ENCODE results near the gene SORCS3. TPM values are rescaled to one million over a fixed set of nuclear protein-coding genes. Genes with fewer than 3 reads are reported as not detected.

Gene SORCS3
- total RNA-seq, 1 donor from 2014 or later: 4.2 TPM

DNA sequence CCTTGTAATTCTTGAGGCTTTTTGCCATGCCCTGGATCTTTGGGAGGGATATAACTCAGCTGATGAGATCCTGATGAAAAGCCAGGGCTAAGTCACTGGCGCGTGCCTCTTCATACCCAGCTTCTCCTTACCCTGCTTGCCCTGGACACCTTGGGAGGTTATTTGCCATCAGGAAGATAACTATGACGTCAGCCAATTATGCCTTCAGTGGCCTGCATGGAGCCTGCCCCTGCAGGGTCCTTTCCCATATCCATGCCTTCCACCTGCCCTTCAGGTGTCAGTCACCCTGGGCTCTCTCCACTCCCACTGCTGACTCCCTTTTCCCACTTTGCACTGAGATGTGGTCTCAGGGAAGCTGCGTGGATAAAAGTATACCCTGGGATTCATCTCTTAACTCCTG, 520.1 kb downstream of the SORCS3 start:
- Mint-ChIP-seq H3K36me3 (no peaks in the 10 kb centered on the region), H3K27me3 (no peaks in the 10 kb centered on the region), H3K4me1 (ENCODE audit: unreplicated experiment) (peaks cover 4% of the 10 kb centered on the region), H3K9me3 (no peaks in the 10 kb centered on the region), H3K4me3 (no peak overlapping the region), H3K27ac (no peak overlapping the region)
- TF ChIP-seq, protein P1, sequence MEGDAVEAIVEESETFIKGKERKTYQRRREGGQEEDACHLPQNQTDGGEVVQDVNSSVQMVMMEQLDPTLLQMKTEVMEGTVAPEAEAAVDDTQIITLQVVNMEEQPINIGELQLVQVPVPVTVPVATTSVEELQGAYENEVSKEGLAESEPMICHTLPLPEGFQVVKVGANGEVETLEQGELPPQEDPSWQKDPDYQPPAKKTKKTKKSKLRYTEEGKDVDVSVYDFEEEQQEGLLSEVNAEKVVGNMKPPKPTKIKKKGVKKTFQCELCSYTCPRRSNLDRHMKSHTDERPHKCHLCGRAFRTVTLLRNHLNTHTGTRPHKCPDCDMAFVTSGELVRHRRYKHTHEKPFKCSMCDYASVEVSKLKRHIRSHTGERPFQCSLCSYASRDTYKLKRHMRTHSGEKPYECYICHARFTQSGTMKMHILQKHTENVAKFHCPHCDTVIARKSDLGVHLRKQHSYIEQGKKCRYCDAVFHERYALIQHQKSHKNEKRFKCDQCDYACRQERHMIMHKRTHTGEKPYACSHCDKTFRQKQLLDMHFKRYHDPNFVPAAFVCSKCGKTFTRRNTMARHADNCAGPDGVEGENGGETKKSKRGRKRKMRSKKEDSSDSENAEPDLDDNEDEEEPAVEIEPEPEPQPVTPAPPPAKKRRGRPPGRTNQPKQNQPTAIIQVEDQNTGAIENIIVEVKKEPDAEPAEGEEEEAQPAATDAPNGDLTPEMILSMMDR (conservative IDR thresholded peaks at IDR 0.05): no peak
- no peak for DNase-seq (ENCODE audit: extremely low spot score, unreplicated experiment)

DNA sequence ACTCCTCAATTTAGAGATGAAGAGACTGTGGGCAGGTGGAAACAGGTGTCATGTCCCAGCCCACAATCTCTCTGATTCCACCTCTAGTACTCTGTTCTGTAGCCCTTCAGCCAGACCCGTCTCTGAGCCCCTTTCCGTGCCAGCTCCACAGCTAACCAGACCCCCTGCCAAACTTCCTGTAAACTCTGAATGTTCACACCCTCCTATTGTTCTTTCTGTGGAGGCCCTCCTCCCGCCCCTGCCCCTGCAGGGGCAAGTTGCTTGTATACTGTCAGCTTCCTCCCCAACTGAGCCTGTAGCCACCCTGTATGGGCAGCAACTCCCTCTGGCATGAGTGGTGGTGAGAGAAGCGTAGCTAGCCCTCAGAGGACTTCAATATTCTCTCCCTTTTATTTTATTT, 520.7 kb downstream of the SORCS3 start:
- DNase-seq (ENCODE audit: extremely low spot score, unreplicated experiment): no peak
- TF ChIP-seq, protein P1 (conservative IDR thresholded peaks at IDR 0.05): no peak
- Mint-ChIP-seq H3K9me3 (no peaks in the 10 kb centered on the region), H3K36me3 (no peaks in the 10 kb centered on the region), H3K27me3 (no peaks in the 10 kb centered on the region), H3K27ac (no peak overlapping the region), H3K4me3 (no peak overlapping the region), H3K4me1 (ENCODE audit: unreplicated experiment) (peaks cover 4% of the 10 kb centered on the region)

DNA sequence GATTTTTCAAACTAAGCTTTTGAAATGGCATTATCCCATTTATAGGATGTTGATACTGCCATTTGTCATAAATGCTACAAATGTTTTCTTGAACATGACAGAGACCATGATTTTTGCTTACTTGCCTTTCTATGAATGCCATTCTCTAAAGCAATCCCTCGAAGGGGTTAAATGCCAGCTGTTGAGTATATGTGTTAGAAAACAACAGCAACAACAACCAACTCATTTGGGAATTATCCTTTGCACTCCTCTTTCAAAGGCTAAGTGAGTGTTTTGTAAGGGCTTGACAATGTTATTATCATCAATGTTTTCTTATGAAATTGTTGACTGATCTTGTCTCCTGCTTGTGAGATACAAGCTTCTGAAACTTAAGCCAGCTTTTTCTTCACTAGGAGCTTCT, 529.4 kb downstream of the SORCS3 start:
- Mint-ChIP-seq H3K9me3 (no peaks in the 10 kb centered on the region), H3K27ac (no peak overlapping the region), H3K4me3 (no peak overlapping the region), H3K36me3 (no peaks in the 10 kb centered on the region), H3K4me1 (ENCODE audit: unreplicated experiment) (no peaks in the 10 kb centered on the region), H3K27me3 (no peaks in the 10 kb centered on the region)
- TF ChIP-seq, protein P1 (conservative IDR thresholded peaks at IDR 0.05): no peak
- DNase-seq (ENCODE audit: extremely low spot score, unreplicated experiment): no peak

DNA sequence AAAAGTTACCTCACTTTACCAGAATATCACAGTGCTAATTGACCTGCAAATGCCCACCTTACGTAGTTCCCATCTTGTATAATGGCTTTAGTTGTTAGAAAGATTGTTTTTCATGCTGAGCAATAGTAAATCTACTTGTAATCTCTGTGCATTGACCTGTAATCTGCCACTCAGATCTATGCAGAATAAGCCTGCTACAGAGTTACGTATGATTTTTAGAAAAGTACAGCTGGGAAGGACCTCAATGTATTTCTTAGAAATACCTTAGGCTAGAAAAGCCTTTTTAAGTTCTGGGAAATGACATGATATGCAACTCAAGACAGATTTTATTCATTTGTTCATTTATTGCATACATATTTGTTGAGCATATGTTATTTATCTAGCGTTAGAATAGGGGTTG, 530.9 kb downstream of the SORCS3 start:
- H3K9me3 Mint-ChIP-seq: no peaks in the 10 kb centered on the region

GRCh38 chr10:105181626-105182025, 540.5 kb downstream of the SORCS3 start:
- H3K27ac Mint-ChIP-seq: no peak overlapping the region
- H3K4me1 Mint-ChIP-seq (ENCODE audit: unreplicated experiment): no peaks in the 10 kb centered on the region
- no peak overlapping the region for H3K4me3 Mint-ChIP-seq
- H3K9me3 Mint-ChIP-seq: no peaks in the 10 kb centered on the region
- H3K36me3 Mint-ChIP-seq: no peaks in the 10 kb centered on the region
- no peaks in the 10 kb centered on the region for H3K27me3 Mint-ChIP-seq
- no peak for DNase-seq (ENCODE audit: extremely low spot score, unreplicated experiment)
- TF ChIP-seq, protein P1 (conservative IDR thresholded peaks at IDR 0.05): no peak

More for the DNA sequence above, 530.9 kb downstream of the SORCS3 start:
- Mint-ChIP-seq H3K36me3 (no peaks in the 10 kb centered on the region), H3K4me1 (ENCODE audit: unreplicated experiment) (no peaks in the 10 kb centered on the region), H3K27me3 (no peaks in the 10 kb centered on the region), H3K27ac (no peak overlapping the region), H3K4me3 (no peak overlapping the region)
- TF ChIP-seq, protein P1 (conservative IDR thresholded peaks at IDR 0.05): no peak
- no peak for DNase-seq (ENCODE audit: extremely low spot score, unreplicated experiment)

DNA sequence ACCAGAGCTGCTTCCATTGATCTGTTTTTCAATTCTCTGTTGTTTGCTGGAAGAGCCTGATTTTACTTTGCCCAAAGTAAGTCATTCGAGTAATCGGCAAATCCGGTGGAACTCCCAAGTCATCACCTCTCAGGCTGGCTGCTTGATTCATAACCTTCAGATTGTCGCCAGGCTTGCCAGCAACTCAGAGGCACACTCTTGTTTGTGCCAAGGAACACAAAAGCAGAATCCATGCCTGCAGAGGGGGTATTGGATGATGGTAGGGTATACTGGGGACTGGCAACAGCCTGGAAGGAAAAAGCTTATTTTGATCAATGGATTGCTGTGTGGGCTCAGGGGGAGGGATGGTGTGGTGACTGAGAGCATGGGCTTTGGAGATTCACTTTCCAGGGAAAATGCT, 542.4 kb downstream of the SORCS3 start:
- Mint-ChIP-seq H3K4me3 (no peak overlapping the region), H3K36me3 (no peaks in the 10 kb centered on the region), H3K27ac (no peak overlapping the region), H3K27me3 (peaks cover 4% of the 10 kb centered on the region), H3K4me1 (ENCODE audit: unreplicated experiment) (no peaks in the 10 kb centered on the region), H3K9me3 (no peaks in the 10 kb centered on the region)
- DNase-seq (ENCODE audit: extremely low spot score, unreplicated experiment): no peak
- TF ChIP-seq, protein P1 (conservative IDR thresholded peaks at IDR 0.05): no peak
